ENCODE results near the gene MRPL40.

GRCh38 chr22:19412478-19412877, 19.9 kb upstream of the MRPL40 start:
- TF ChIP-seq CTCF (IDR thresholded peaks at IDR 0.05): no peak
- TF ChIP-seq POLR2A (IDR thresholded peaks at IDR 0.05): no peak

All from uterus (tissue), 2 donors.